SK-N-SH treated with all-trans-retinoic acid at 6 μM for 48 hours (cell line): ENCODE measurements around the gene TOX2.

Source experiments
- ATAC-seq: fragments of 200-7000 bp; cut with Tn5 transposase; 3 replicates; pipeline ENCODE4 v1.9.1; 2020; ENCODE audit warnings: mild to moderate bottlenecking, moderate library complexity
- ARNTL ChIP-seq: fragments of 450-650 bp; formaldehyde crosslinking; IDR thresholded peaks from 2 replicates; pipeline ENCODE4 v1.5.0; 2020; ENCODE audit warnings: low read depth, mild to moderate bottlenecking, moderate library complexity, borderline replicate concordance
- CREB5 ChIP-seq: fragments of 250-450 bp; sonication (Bioruptor Pico); IDR thresholded peaks from 2 replicates; pipeline ENCODE4 v1.5.1; 2020; ENCODE audit warnings: low read depth, mild to moderate bottlenecking, moderate library complexity
- CSDC2 ChIP-seq: fragments of 250-450 bp; sonication (Bioruptor Pico); IDR thresholded peaks from 2 replicates; pipeline ENCODE4 v1.5.0; 2020; ENCODE audit warnings: mild to moderate bottlenecking, moderate library complexity
- CSRNP3 ChIP-seq: fragments of 250-450 bp; sonication (Bioruptor Pico); IDR thresholded peaks from 2 replicates; pipeline ENCODE4 v1.5.1; 2021; ENCODE audit warnings: mild to moderate bottlenecking, moderate library complexity
- ESRRG ChIP-seq: fragments of 250-450 bp; sonication (Bioruptor Pico); IDR thresholded peaks from 2 replicates; pipeline ENCODE4 v1.6.1; 2021; ENCODE audit warnings: mild to moderate bottlenecking
- ISL1 ChIP-seq: fragments of 250-450 bp; sonication (Bioruptor Pico); IDR thresholded peaks from 2 replicates; pipeline ENCODE4 v2.1.2; 2022; ENCODE audit warnings: mild to moderate bottlenecking, moderate library complexity
- OSR1 ChIP-seq: fragments of 250-450 bp; sonication (Bioruptor Pico); IDR thresholded peaks from 2 replicates; pipeline ENCODE4 v1.8.0; 2022; ENCODE audit warnings: moderate library complexity, mild to moderate bottlenecking, inconsistent platforms
- PATZ1 ChIP-seq: fragments of 250-450 bp; sonication (Bioruptor Pico); IDR thresholded peaks from 2 replicates; pipeline ENCODE4 v1.8.0; 2020; ENCODE audit warnings: mild to moderate bottlenecking, moderate library complexity, borderline replicate concordance
- POU6F1 ChIP-seq: fragments of 250-450 bp; sonication (Bioruptor Pico); IDR thresholded peaks from 2 replicates; pipeline ENCODE4 v1.8.0; 2021; ENCODE audit warnings: low read depth, mild to moderate bottlenecking, moderate library complexity, borderline replicate concordance
- SNAI2 ChIP-seq: fragments of 250-450 bp; sonication (Bioruptor Pico); IDR thresholded peaks from 2 replicates; pipeline ENCODE4 v1.5.0; 2020; ENCODE audit warnings: mild to moderate bottlenecking, moderate library complexity
- TCF4 ChIP-seq: fragments of 250-450 bp; sonication (Bioruptor Pico); IDR thresholded peaks from 2 replicates; pipeline ENCODE4 v1.8.0; 2021; ENCODE audit warnings: mild to moderate bottlenecking, moderate library complexity, borderline replicate concordance
- TOX ChIP-seq: fragments of 250-450 bp; sonication (Bioruptor Pico); IDR thresholded peaks from 2 replicates; pipeline ENCODE4 v1.8.0; 2021; ENCODE audit warnings: mild to moderate bottlenecking, moderate library complexity, borderline replicate concordance
- TSHZ2 ChIP-seq: fragments of 250-450 bp; sonication (Bioruptor Pico); IDR thresholded peaks from 2 replicates; pipeline ENCODE4 v1.5.0; 2020; ENCODE audit warnings: mild to moderate bottlenecking, moderate library complexity
- ZC3H10 ChIP-seq: fragments of 250-450 bp; sonication (Bioruptor Pico); IDR thresholded peaks from 2 replicates; pipeline ENCODE4 v1.5.1; 2021; ENCODE audit warnings: mild to moderate bottlenecking, moderate library complexity
- ZFP3 ChIP-seq: fragments of 250-450 bp; sonication (Bioruptor Pico); IDR thresholded peaks from 2 replicates; pipeline ENCODE4 v1.5.0; 2020; ENCODE audit warnings: mild to moderate bottlenecking, moderate library complexity
- ZFP30 ChIP-seq: fragments of 450-650 bp; formaldehyde crosslinking; IDR thresholded peaks from 2 replicates; pipeline ENCODE4 v1.5.0; 2022; ENCODE audit warnings: mild to moderate bottlenecking, moderate library complexity
- ZNF565 ChIP-seq: fragments of 450-650 bp; formaldehyde crosslinking; conservative IDR thresholded peaks from 2 replicates; pipeline ENCODE4 v1.5.0; 2020; ENCODE audit warnings: low read depth, mild to moderate bottlenecking, moderate library complexity
- ZNF70 ChIP-seq: fragments of 450-650 bp; formaldehyde crosslinking; IDR thresholded peaks from 2 replicates; pipeline ENCODE4 v1.5.0; 2020; ENCODE audit warnings: mild to moderate bottlenecking, moderate library complexity
- ZNF8 ChIP-seq: fragments of 450-650 bp; formaldehyde crosslinking; IDR thresholded peaks from 2 replicates; pipeline ENCODE4 v1.5.0; 2020; ENCODE audit warnings: mild to moderate bottlenecking, moderate library complexity

The TOX2 gene

GRCh38 chr20:43961541-43962471 is 47.2 kb downstream of the TOX2 start:
- peak; percentile 14; the same call in 1 of the 3 replicates for ATAC-seq
- TF ChIP-seq TCF4 (CRISPR knock-in tag) = peak; percentile 37; the same call in 1 of the 2 replicates
- TF ChIP-seq TSHZ2 = no peak
- peak; percentile 43; the same call in 1 of the 2 replicates for TF ChIP-seq ZNF8 (CRISPR knock-in tag)

- TF ChIP-seq CSDC2 (no peak), SNAI2 (no peak), CSRNP3 (no peak), PATZ1 (CRISPR knock-in tag) (no peak), ZNF565 (no peak), TOX (no peak), ZFP30 (CRISPR knock-in tag) (no peak), POU6F1 (CRISPR knock-in tag) (no peak), ZNF70 (CRISPR knock-in tag) (no peak), ZC3H10 (no peak), ZFP3 (CRISPR knock-in tag) (no peak), OSR1 (CRISPR knock-in tag) (no peak)
- ATAC-seq = no peak
These were observed 47.9 kb downstream of the TOX2 start for GRCh38 chr20:43962530-43962929.

- TF ChIP-seq CREB5 (CRISPR knock-in tag) (no peak), ZNF70 (CRISPR knock-in tag) (no peak), ISL1 (CRISPR knock-in tag) (no peak), OSR1 (CRISPR knock-in tag) (no peak), ARNTL (CRISPR knock-in tag) (no peak), TOX (no peak), ESRRG (CRISPR knock-in tag) (no peak), ZFP30 (CRISPR knock-in tag) (no peak), TCF4 (CRISPR knock-in tag) (no peak), CSDC2 (no peak)
- no peak for ATAC-seq
These were observed 48.6 kb downstream of the TOX2 start for GRCh38 chr20:43963233-43963632.
